Loucy (cell line): ENCODE measurements around the gene ACTL8.

Experiments used
- EZH2phosphoT487 ChIP-seq: fragments of 200-600 bp; IDR thresholded peaks from 2 replicates; pipeline ENCODE4 v1.6.1; 2018; ENCODE audit warnings: antibody characterized with exemption, mild to moderate bottlenecking, moderate library complexity, borderline replicate concordance
- TF ChIP-seq, protein P1 (sequence below): fragments of 200-600 bp; sonication (generic); conservative IDR thresholded peaks from 2 replicates; pipeline ENCODE4 v1.5.1; 2014; ENCODE audit warnings: mild to moderate bottlenecking, antibody characterized with exemption, low read length

- TF ChIP-seq, protein P1, sequence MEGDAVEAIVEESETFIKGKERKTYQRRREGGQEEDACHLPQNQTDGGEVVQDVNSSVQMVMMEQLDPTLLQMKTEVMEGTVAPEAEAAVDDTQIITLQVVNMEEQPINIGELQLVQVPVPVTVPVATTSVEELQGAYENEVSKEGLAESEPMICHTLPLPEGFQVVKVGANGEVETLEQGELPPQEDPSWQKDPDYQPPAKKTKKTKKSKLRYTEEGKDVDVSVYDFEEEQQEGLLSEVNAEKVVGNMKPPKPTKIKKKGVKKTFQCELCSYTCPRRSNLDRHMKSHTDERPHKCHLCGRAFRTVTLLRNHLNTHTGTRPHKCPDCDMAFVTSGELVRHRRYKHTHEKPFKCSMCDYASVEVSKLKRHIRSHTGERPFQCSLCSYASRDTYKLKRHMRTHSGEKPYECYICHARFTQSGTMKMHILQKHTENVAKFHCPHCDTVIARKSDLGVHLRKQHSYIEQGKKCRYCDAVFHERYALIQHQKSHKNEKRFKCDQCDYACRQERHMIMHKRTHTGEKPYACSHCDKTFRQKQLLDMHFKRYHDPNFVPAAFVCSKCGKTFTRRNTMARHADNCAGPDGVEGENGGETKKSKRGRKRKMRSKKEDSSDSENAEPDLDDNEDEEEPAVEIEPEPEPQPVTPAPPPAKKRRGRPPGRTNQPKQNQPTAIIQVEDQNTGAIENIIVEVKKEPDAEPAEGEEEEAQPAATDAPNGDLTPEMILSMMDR: no peak
- TF ChIP-seq EZH2phosphoT487: no peak
These were observed 20.7 kb downstream of the ACTL8 start for GRCh38 chr1:17775796-17776195.
